Testis (tissue), 3 donors: ENCODE data around the gene GMCL2. TPM values are rescaled to one million over a fixed set of nuclear protein-coding genes. Genes with fewer than 3 reads are reported as not detected.

Experiments used
- DNase-seq: peaks from one replicate; pipeline ENCODE4 v3.0.0-alpha.2; 2019
- H3K27ac ChIP-seq, 2 donors: fragments of 200-600 bp; sonication (generic); one replicate each; pipeline ENCODE4 v1.5.1; 2019
- H3K27me3 ChIP-seq: fragments of 200-600 bp; sonication (generic); one replicate; pipeline ENCODE4 v1.5.1; 2019
- H3K36me3 ChIP-seq: fragments of 200-600 bp; sonication (generic); one replicate; pipeline ENCODE4 v1.5.1; 2017; ENCODE audit warnings: low read depth; ENCODE audit errors: missing control alignments
- H3K4me1 ChIP-seq: fragments of 200-600 bp; sonication (generic); one replicate; pipeline ENCODE4 v1.5.1; 2019
- H3K4me3 ChIP-seq, 2 donors: fragments of 200-600 bp; sonication (generic); one replicate each; pipeline ENCODE4 v1.5.1; 2017 to 2019
- H3K9me3 ChIP-seq: fragments of 200-600 bp; sonication (generic); one replicate; pipeline ENCODE4 v1.5.1; 2017
- POLR2A ChIP-seq: fragments of 450-650 bp; IDR thresholded peaks from one replicate; pipeline ENCODE4 v1.6.1; 2017; ENCODE audit warnings: antibody characterized with exemption, mild to moderate bottlenecking, moderate library complexity
- WGBS, 2 donors: methylation state at CpG; one replicate each; pipeline ENCODE4 v1.1.5; 2018; 5-methylcytosine and 5-hydroxymethylcytosine counted together
- intact Hi-C: fragments of 100-400 bp; cut with DNase I; formaldehyde crosslinking; loops from one replicate; pipeline ENCODE4 v1.15.1; 2023; ENCODE audit warnings: low total_unique reads
- polyA plus RNA-seq: library from polyadenylated mRNA; stranded (reverse); fragments of 350-450 nt; fragmentation: Illumina TruSeq; extraction: RNeasy Lipid Tissue Mini Kit (QIAGEN cat#74804); gene quantifications from one replicate; pipeline ENCODE4 v1.2.3, GENCODE V29; 2014; ENCODE audit warnings: low read depth, low replicate concordance; ENCODE audit not compliant: insufficient read depth
- total RNA-seq, 2 donors: library from RNA; depleted of rRNA; stranded (reverse); fragments of >200 nt; gene quantifications; one replicate each; pipeline ENCODE4 v1.2.3, GENCODE V29; 2016
- TF ChIP-seq, protein P1 (sequence below), 3 experiments: fragments of 450-650 bp in 2 of 3; fragments of 200-600 bp in 1 of 3; sonication (generic) in 1 of 3; IDR thresholded peaks; one replicate each; pipeline ENCODE4 v1.5.1; 2016 to 2019; ENCODE audit warnings: antibody characterized with exemption in 3 of 3, mild to moderate bottlenecking in 2 of 3, moderate library complexity in 1 of 3

GMCL2 gene
- total and polyA plus RNA-seq, 3 donors from 2014 or later = 9.8 to 53.5 (median 11.0) TPM

DNA sequence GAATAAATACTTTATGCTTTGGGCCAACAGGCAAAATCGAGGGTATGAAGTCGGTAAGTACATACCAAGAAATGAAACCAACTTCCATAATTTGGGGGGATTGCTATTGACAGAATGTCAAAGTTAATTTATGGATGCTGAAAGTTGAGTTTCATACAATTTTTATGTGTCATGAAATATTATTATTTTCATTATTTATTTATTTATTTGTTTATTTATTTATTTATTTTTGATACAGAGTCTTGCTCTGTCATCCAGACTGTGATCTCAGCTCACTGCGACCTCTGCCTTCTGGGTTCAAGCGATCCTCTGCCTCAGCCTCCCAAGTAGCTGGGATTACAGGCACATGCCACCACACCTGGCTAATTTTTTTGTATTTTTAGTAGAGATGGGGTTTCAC lies 4.5 kb upstream of the GMCL2 start:
- TF ChIP-seq, protein P1, sequence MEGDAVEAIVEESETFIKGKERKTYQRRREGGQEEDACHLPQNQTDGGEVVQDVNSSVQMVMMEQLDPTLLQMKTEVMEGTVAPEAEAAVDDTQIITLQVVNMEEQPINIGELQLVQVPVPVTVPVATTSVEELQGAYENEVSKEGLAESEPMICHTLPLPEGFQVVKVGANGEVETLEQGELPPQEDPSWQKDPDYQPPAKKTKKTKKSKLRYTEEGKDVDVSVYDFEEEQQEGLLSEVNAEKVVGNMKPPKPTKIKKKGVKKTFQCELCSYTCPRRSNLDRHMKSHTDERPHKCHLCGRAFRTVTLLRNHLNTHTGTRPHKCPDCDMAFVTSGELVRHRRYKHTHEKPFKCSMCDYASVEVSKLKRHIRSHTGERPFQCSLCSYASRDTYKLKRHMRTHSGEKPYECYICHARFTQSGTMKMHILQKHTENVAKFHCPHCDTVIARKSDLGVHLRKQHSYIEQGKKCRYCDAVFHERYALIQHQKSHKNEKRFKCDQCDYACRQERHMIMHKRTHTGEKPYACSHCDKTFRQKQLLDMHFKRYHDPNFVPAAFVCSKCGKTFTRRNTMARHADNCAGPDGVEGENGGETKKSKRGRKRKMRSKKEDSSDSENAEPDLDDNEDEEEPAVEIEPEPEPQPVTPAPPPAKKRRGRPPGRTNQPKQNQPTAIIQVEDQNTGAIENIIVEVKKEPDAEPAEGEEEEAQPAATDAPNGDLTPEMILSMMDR (IDR thresholded peaks at IDR 0.05) = no peak
- TF ChIP-seq POLR2A = no peak
- H3K9me3 ChIP-seq = no peaks in the 10 kb centered on the region
- no peaks in the 10 kb centered on the region for H3K36me3 ChIP-seq
- no peak overlapping the region for H3K4me3 ChIP-seq
- H3K27ac ChIP-seq = no peak overlapping the region
- no peak for DNase-seq
- no peaks in the 10 kb centered on the region for H3K4me1 ChIP-seq
- H3K27me3 ChIP-seq = no peaks in the 10 kb centered on the region
- WGBS, 2 donors = 80 to 83% methylated on average over 4 of the region's 4 CpGs
- intact Hi-C loops = no loop called here

DNA sequence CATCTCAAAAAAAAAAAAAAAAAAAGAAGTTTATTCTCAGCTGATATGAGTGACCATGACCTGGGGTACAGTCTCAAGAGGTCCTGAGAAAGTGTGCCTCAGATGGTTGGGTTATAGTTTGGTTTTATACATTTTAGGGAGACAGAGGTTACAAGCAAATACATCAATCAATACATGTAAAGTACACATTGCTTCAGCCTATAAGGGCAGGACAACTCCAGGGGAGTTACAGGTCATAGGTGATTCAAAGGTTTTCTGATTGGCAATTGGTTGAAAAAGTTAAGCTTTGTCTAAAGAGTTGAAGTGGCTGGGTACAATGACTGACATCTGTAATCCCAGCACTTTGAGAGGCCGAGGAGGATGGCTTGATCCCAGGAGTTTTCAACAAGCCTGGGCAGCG lies 2.3 kb upstream of the GMCL2 start:
- no peaks in the 10 kb centered on the region for H3K4me1 ChIP-seq
- intact Hi-C loops = no loop called here
- no peak overlapping the region for H3K27ac ChIP-seq
- H3K36me3 ChIP-seq = no peaks in the 10 kb centered on the region
- TF ChIP-seq, protein P1 (IDR thresholded peaks at IDR 0.05) = no peak
- no peak for TF ChIP-seq POLR2A
- no peaks in the 10 kb centered on the region for H3K27me3 ChIP-seq
- no peak for DNase-seq
- no peak overlapping the region for H3K4me3 ChIP-seq
- H3K9me3 ChIP-seq = no peaks in the 10 kb centered on the region
- 47 to 52% methylated on average over 2 of the region's 2 CpGs for WGBS, 2 donors

DNA sequence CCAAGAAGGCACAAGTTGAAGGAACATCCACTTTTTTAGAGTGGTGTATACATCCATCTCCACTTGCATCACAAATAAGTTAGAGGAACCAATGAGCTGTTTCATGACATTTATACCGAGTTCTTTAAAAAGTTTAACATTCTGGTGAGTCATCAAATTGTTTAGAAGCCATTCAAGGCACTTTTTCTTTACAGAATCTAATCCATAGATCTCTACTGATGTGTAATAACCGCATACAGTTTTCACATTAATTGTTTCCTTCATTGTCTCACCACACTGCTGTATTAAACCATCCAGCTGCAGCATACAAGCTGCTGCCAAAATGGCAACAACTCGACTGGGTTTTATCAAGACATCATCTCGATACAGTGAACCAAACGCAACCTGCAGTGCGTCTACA lies 744 bp downstream of the GMCL2 start:
- Histone ChIP-seq H3K27ac (no peak overlapping the region), H3K36me3 (no peaks in the 10 kb centered on the region), H3K27me3 (no peaks in the 10 kb centered on the region), H3K4me1 (no peaks in the 10 kb centered on the region), H3K4me3 (no peak overlapping the region), H3K9me3 (no peaks in the 10 kb centered on the region)
- intact Hi-C loops = no loop called here
- DNase-seq = no peak
- 49 to 60% methylated on average over 6 of the region's 6 CpGs for WGBS, 2 donors
- TF ChIP-seq, protein P1 (IDR thresholded peaks at IDR 0.05) = no peak
- no peak for TF ChIP-seq POLR2A

DNA sequence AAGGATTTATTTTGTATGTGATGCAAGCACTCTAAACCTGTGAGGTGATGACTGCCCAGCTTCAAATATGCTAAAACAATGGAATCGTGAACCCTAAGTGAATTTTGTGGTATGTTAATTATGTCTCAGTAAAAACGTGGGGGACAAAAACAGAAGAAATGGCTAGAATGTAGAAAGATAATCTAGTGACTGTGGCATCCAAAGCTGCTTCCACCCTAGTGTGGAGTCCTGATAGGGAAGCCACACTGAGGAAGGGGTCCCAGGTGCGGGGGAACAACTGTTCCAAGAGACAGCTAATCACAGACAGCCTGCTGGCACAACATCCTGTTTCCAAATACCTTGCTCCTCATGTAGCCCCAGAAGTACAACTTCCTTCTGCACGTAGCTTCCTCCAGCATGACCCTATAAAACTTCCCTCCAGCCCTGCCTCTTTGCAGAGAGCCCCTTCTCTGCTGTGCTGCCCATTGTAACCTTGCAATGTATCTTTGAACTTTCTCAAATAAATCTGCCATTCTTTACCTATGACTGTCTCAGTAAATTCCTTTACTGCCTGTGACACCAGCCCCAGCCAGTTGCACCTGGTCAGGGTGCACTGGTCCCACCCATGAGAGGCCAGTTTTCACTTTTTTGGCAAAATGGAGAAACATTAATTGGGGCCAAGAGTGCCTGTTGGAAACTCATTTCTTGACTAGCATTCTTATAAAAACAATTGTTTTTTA lies 4.9 kb downstream of the GMCL2 start:
- no peak for DNase-seq
- no peak for TF ChIP-seq POLR2A
- TF ChIP-seq, protein P1 (IDR thresholded peaks at IDR 0.05) = no peak
- H3K4me1 ChIP-seq = no peaks in the 10 kb centered on the region
- H3K27me3 ChIP-seq = no peaks in the 10 kb centered on the region
- H3K4me3 ChIP-seq = no peak overlapping the region
- no peak overlapping the region for H3K27ac ChIP-seq
- H3K36me3 ChIP-seq = no peaks in the 10 kb centered on the region
- 48 to 57% methylated on average over 4 of the region's 4 CpGs for WGBS, 2 donors
- intact Hi-C loops = no loop called here
- H3K9me3 ChIP-seq = no peaks in the 10 kb centered on the region
